Stimulated activated CD4-positive, alpha-beta T cell treated with anti-CD3 and anti-CD28 coated beads, TNF-alpha, amount 100 ng/mL, for 4 hours (primary cell): ENCODE results near the gene DEPDC5.
"Not testable (repeated sequence)": the region's sequence is repeated elsewhere in the genome, so short reads cannot be mapped to it uniquely, and the experiment has no call there.

Source experiments
- DNase-seq, 3 experiments: peaks; one replicate each; pipeline ENCODE4 v3.0.0-alpha.2; 2020; ENCODE audit warnings: low read depth in 3 of 3

DEPDC5 gene

GRCh38 chr22:31814942-31815341 is 61.1 kb downstream of the DEPDC5 start:
- DNase-seq = no peak

DNA sequence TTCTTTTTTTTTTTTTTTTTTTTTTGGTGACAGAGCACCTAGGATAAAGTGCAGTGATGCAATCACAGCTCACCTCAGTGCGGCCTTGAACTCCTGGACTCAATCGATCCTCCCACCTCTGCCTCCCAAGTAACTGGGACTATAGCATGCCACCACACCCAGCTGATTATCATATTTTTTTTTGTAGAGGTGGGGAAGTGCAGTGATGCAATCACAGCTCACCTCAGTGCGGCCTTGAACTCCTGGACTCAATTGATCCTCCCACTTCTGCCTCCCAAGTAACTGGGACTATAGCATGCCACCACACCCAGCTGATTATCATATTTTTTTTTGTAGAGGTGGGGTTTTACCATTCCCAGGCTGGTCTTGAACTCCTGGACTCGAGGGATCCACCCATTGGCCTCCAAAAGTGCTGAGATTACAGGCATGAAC is 61.6 kb downstream of the DEPDC5 start:
- DNase-seq = not testable (repeated sequence)

DNA sequence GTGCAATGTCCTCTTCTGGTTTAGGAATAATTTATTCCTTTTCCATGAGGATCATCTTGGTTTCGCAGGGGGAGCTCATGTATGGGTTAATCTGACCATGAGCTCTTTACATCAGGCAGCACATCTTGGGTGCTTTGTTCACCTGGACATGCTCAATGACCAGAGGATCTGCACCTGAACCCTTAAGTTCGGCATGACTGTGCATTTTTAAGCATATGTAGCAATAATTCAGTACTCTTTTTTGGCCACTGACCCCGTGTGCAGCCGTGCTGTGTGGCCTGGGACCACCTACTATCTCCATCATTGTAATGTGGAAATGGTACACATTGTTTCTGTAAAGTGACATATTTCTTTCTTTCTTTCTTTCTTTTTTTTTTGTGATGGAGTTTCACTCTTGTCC is 62.9 kb downstream of the DEPDC5 start:
- no peak for DNase-seq

DNA sequence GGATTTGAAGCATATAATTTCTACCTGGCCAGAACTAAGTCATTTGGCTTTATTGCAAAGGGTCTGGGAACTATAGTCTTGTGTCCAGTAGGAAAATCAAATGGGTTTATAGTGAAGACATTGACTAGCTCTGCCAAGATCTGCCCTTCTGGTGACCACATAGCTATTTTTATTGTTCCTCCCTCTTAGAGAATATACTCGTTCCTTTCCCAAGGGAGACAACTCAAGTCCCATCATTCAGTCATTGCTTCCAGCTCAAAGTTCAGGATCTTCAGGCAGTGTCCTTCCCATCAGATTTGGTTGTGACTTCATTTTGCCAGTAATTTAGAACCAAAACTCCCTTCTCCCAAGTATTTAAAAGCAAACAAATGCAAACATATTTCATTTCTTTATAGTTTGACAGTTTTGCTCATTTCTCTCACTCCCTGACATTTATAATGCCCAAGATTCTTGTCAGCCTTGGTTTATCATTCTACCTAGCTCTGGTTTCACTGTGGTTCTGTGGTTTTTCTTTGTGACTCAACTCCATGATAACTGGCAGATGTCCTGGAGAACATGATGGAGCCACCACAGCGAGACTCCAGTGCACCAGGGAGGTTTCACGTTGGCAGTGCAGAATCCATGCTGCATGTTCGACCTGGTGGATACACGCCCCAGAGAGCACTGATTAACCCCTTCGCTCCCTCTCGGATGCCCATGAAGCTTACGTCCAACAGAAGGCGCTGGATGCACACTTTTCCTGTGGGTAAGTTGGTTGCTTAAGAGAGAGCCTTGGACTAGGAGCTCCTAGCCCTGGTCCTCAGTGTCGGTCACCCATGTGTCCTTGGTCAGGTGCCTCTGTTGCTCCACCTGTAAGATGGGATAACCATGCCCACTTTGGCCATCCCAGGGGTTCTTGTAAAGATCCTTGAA is 64.9 kb downstream of the DEPDC5 start:
- DNase-seq = no peak

GRCh38 chr22:31820655-31821054 is 66.8 kb downstream of the DEPDC5 start:
- no peak for DNase-seq

DNA sequence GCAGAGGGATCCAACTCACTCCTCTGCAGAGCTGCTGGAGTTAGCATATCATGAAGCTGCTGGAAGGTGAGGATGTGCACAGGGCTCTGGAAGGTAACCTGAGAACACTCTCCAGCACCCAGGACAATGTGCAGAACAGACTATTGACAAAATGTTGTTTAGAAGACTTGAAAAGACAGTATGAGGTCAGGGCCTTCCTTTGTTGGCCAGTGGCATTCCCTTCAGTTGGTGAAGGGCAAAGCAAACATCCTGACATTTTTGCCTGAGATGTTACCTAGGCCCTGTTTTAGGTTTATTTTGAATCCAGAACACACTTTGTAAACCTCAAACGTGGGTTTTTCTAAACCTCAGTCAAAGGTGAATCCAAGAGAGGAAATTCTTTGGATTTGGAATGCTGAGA is 67.8 kb downstream of the DEPDC5 start:
- no peak for DNase-seq

DNA sequence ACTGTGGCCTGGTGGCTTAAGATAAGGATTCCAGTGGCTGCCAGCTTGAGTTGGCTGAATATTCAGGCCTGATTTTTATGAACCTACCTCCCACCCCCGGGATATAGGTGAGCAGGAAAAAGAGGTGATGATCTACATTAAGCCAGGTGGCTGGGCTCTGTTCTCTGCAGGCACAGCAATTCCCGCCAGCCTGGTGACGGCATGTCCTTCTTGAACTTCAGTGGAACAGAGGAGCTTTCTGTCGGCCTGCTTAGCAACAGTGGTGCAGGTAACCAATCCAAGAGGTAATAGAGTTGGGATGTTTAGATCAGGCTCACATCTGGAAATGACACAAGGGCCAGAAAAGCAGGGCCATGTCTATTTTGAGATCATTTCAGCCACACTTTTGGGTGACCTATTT is 68.7 kb downstream of the DEPDC5 start:
- DNase-seq = no peak

- no peak for DNase-seq
Observed at GRCh38 chr22:31825513-31825912, 71.7 kb downstream of the DEPDC5 start.

GRCh38 chr22:31826443-31826842 is 72.6 kb downstream of the DEPDC5 start:
- DNase-seq = no peak

- no peak for DNase-seq
Observed at GRCh38 chr22:31828739-31829138, 74.9 kb downstream of the DEPDC5 start.

GRCh38 chr22:31829505-31829904 is 75.7 kb downstream of the DEPDC5 start:
- peak in 1 of 3 experiments; percentile 4 for DNase-seq

GRCh38 chr22:31830721-31831070 is 76.9 kb downstream of the DEPDC5 start:
- DNase-seq = no peak

DNA sequence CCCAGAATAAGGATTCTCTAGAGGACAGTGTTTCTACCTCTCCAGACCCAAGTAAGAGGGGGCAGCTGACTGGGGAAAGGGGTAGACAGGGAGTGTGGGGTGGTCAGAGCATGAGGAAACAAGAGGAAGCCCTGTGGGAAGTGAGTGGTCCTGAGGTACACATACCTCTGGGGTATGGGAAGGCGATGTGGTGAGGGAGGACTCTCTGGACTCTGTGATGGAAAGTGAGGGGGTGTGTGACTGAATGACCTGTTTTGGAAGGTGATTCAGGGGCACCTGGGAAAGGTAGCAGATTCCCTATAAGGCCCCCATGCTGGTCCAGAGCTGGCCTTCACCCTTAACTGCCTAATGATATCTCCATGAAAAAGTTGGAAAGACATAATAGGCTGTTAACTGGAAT is 80.1 kb downstream of the DEPDC5 start:
- DNase-seq = no peak

GRCh38 chr22:31836010-31836409 is 82.2 kb downstream of the DEPDC5 start:
- no peak for DNase-seq

DNA sequence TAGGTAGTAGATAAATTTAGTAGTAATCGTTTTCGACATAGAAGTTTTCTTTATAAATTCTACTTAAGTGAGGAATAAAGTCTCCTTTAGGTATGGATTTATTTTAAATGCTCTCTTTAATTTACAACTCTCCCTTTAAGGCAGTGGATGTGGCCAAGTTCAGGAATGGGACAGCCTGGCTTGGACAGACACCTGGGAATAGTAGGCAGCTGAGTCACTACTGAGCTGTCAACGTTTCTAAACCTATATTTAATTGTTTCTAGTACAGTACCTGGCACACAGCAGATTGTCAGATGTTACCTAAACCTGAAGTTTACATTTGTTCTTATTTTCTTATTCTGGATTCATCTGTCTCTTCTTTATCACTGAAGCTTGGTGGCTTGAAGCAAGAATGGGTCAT is 85.1 kb downstream of the DEPDC5 start:
- no peak for DNase-seq

DNA sequence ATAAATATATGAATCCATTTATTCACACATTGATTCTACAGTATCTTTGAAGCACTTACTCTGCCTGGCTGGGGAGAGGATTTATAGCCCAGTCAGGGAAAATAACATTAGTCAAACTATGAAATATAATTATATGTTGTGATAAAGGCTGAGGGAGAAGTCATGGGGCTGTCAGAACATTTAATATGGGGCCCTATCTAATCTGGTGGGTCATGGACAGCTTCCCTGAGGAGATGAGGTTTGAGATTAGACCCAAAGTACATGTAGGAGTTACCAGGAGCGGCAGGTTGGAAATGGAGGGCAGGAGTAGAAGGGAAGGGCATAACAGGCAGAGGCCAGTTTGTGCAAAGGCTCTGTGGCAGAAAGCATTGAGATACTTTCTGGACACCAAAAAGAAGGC is 86.2 kb downstream of the DEPDC5 start:
- no peak for DNase-seq

DNA sequence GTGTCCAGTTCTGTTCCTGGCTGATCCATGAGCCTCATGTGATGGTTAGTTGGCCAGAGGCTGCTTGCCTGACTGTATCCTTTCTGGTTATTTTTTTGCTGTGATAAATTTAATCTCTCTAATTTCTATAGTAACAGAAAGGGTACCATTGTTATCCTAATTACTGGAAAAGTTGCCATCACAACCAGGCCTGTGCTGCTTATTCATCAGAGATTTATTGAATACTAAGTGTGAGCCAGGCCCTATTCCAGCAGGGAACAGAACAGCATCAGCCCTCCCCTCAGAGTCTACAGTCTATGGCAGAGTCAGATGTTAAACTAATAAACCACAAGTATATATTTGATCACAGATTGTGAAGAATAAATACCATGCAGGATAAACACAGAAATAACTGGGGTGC is 86.8 kb downstream of the DEPDC5 start:
- DNase-seq = no peak

- no peak for DNase-seq
Observed at GRCh38 chr22:31841078-31841827, 87.4 kb downstream of the DEPDC5 start.

DNA sequence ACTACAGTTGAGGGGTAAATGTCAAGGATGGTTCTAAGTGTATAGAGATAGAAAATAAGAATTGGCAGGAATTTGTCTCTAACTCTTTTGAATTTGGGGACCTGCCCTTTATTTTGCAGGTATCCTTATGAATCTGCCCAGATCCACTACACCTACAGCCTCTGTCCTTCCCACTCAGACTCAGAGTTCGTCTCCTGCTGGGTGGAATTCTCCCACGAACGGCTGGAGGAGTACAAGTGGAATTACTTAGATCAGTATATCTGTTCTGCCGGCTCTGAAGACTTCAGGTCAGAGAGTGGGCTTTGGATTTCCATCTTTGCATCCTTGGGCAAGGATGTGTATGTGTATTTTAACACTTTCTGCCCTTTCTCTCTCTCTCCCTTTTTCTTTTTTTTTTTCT is 89.7 kb downstream of the DEPDC5 start:
- no peak for DNase-seq

DNA sequence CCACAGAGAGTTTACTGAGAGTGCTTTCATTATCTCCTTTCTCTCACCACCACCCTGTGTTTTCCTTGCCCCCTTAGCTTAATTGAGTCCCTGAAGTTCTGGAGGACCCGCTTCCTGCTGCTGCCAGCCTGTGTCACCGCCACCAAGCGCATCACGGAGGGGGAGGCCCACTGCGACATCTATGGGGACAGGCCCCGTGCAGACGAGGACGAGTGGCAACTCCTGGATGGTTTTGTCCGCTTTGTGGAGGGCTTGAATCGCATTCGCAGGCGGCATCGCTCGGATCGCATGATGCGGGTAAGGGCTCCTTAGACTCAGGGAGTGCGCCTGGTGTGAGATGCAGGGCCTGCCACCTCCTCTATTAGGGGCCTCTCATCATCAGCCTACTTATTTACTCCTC is 91.1 kb downstream of the DEPDC5 start:
- DNase-seq = no peak

- no peak for DNase-seq
Observed at GRCh38 chr22:31846161-31847115, 92.6 kb downstream of the DEPDC5 start.

DNA sequence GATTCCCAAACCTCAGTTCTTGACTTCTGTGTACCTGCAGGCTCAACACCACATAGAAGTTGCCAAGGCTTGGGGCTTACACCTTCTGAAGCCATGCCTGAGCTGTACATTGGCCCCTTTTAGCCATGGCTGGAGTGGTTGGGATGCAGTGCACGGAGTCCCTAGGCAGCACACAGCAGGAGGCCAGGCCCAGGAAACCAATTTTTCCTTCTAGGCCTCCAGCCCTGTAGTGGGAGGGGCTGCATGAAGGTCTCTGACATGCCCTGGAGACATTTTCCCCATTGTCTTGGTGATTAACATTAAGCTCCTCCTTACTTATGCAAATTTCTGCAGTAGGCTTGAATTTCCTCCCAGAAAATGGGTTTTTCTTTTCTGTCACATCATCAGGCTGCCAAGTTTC is 94.6 kb downstream of the DEPDC5 start:
- DNase-seq = no peak
